ENCODE results near the gene BABAM2. TPM values are rescaled to one million over a fixed set of nuclear protein-coding genes. Genes with fewer than 3 reads are reported as not detected.
A peak's percentile ranks its signal among the peaks of the same experiment; 100 is the strongest.

The BABAM2 gene
- total RNA-seq, 1 donor from 2014 or later = 41.0 TPM

DNA sequence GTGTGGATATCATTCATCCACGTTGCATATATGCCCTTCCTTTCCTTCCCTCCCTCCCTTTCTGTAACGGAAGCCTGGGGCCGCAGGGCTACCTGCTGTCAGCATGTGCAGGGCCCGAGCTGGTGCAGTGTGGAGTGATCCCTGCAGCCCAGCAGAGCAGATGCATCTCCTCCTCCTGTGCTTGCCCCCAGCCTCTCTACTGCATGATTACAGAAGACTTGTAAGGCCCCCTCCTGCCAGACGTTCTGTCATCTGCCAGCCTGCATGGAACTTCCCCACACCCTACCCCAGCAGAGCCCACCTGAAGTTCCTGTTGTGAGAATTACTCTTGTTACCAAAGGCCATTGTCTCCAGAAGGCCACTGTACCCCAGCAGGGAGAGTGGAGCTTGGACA lies 434.6 kb downstream of the BABAM2 start:
- Histone ChIP-seq H3K4me3 (no peak overlapping the region), H3K9me3 (no peaks in the 10 kb centered on the region), H3K27me3 (no peaks in the 10 kb centered on the region), H3K27ac (peak overlapping the region; percentile 35), H3K4me1 (peaks cover 56% of the 10 kb centered on the region), H3K36me3 (no peaks in the 10 kb centered on the region)
- TF ChIP-seq POLR2A (IDR thresholded peaks at IDR 0.05) (no peak), POLR2AphosphoS5 (IDR thresholded peaks at IDR 0.05; ENCODE audit: insufficient read depth in 1 of 2, low read depth in 1 of 2) (no peak)
- TF ChIP-seq, protein P1, sequence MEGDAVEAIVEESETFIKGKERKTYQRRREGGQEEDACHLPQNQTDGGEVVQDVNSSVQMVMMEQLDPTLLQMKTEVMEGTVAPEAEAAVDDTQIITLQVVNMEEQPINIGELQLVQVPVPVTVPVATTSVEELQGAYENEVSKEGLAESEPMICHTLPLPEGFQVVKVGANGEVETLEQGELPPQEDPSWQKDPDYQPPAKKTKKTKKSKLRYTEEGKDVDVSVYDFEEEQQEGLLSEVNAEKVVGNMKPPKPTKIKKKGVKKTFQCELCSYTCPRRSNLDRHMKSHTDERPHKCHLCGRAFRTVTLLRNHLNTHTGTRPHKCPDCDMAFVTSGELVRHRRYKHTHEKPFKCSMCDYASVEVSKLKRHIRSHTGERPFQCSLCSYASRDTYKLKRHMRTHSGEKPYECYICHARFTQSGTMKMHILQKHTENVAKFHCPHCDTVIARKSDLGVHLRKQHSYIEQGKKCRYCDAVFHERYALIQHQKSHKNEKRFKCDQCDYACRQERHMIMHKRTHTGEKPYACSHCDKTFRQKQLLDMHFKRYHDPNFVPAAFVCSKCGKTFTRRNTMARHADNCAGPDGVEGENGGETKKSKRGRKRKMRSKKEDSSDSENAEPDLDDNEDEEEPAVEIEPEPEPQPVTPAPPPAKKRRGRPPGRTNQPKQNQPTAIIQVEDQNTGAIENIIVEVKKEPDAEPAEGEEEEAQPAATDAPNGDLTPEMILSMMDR (IDR thresholded peaks at IDR 0.05) = no peak
- intact Hi-C loops (cut with DNase I) = no loop called here
- DNase-seq (ENCODE audit: extremely low spot score in 2 of 2) = peak in 1 of 2 donors; percentile 61

DNA sequence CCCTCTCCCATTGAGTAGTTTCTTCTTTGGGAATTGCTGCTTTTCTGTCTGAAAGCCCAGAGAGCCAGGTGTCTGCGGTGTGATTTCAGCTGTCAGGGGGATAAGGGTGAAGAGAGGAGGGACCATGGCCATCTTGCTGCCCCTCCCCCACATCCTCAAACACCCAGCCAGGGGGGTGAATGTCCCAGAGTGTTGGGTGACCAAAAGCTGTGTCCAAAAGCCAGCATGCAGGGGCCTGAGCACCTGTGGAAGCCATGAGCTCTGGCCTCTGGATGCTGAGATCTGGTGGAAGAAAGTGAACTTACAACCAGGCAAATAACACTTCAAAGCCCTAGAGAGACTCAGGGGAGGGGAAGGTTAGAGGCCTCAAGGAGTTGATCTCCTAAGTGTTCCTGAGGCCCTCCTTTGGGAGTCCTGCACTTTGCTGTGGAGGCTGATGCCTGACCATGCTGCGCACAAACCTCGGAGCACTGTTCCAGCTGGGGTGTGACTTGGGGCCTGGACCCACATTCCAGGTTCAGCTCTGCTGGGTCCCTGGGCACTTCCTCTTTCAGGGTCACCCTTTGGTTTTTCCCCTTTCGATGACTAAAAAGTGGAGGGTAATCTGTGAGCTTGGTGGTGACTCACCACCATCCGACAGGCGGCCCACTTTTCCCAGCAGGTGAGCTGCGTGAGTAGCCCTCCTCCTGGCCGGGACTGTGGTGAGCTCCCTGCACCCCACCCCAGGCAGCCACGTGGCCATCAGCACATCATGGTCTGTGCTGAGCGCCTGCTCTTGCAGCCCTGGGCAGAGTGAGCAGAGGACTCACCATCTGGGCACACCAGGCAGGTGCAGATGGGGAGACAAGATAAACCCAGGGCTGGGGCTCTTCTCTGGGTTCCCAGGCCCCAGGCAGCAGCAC lies 435.3 kb downstream of the BABAM2 start:
- Histone ChIP-seq H3K27ac (peak overlapping the region; percentile 81), H3K4me1 (peaks cover 50% of the 10 kb centered on the region), H3K4me3 (no peak overlapping the region), H3K27me3 (no peaks in the 10 kb centered on the region), H3K9me3 (no peaks in the 10 kb centered on the region), H3K36me3 (no peaks in the 10 kb centered on the region)
- TF ChIP-seq POLR2AphosphoS5 (IDR thresholded peaks at IDR 0.05; ENCODE audit: insufficient read depth in 1 of 2, low read depth in 1 of 2) (no peak), POLR2A (IDR thresholded peaks at IDR 0.05) (no peak)
- intact Hi-C loops (cut with DNase I) = no loop called here
- DNase-seq (ENCODE audit: extremely low spot score in 2 of 2) = peak; percentile 82 to 83

DNA sequence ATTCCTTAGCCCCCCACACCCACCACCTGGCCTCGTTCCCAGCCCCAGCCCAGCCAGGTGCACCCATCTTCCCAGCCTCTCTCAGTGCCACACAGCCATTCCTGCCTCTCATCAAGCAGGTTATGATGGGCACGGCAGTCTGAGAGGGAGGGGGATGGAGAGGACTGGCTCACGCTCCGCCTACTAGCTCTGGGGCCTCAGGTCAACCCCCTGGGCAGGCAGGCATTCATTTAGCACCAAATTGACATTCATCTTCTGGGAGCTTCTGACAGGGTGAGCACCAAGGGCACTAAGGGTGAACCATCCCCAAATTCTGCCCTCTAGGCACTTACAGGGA lies 435.9 kb downstream of the BABAM2 start:
- DNase-seq (ENCODE audit: extremely low spot score in 2 of 2) = peak in 1 of 2 donors; percentile 82
- intact Hi-C loops (cut with DNase I) = no loop called here
- Histone ChIP-seq H3K9me3 (no peaks in the 10 kb centered on the region), H3K4me1 (peaks cover 50% of the 10 kb centered on the region), H3K27ac (peak overlapping the region; percentile 81), H3K4me3 (no peak overlapping the region), H3K27me3 (no peaks in the 10 kb centered on the region), H3K36me3 (no peaks in the 10 kb centered on the region)
- TF ChIP-seq POLR2A (IDR thresholded peaks at IDR 0.05) (no peak), POLR2AphosphoS5 (IDR thresholded peaks at IDR 0.05; ENCODE audit: insufficient read depth in 1 of 2, low read depth in 1 of 2) (no peak)
- TF ChIP-seq, protein P1 (IDR thresholded peaks at IDR 0.05) = no peak

DNA sequence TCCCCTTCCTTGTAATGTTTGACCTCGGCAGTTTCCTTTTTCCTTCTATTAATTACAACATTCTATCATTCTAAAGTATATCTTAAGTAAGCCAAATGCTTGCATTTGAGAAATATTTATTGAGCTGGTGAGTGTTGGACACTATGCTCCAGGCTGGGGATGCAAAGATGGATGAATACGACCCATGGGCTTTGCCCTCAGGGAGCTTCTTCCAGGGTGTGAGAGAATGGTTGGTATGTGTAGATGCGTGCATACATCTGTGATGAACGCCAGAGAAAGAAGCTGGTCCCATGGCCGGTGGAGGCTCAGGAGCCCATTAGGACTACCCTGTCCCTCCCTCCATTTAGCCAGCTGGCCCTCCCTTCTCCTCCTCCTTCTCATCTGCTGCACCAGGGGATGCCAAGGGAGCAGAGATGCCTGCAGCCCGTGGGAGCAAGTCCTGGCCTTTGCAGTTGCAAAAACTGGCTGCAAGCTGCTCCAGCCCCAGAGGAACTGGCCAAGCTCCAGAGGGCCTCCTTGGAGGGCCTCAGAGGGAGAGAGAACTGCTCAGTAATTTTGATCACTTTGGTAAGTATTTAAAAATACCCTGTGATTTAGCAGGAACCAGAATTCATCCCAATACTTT lies 436.5 kb downstream of the BABAM2 start:
- Histone ChIP-seq H3K27me3 (no peaks in the 10 kb centered on the region), H3K9me3 (no peaks in the 10 kb centered on the region), H3K4me1 (peaks cover 50% of the 10 kb centered on the region), H3K36me3 (no peaks in the 10 kb centered on the region), H3K27ac (peak overlapping the region; percentile 81), H3K4me3 (no peak overlapping the region)
- intact Hi-C loops (cut with DNase I) = no loop called here
- TF ChIP-seq, protein P1 (IDR thresholded peaks at IDR 0.05) = no peak
- no peak for TF ChIP-seq POLR2A (IDR thresholded peaks at IDR 0.05)
- TF ChIP-seq POLR2AphosphoS5 (IDR thresholded peaks at IDR 0.05; ENCODE audit: insufficient read depth in 1 of 2, low read depth in 1 of 2) = peak in 1 of 2 donors; percentile 11
- peak; percentile 61 to 81 for DNase-seq (ENCODE audit: extremely low spot score in 2 of 2)

DNA sequence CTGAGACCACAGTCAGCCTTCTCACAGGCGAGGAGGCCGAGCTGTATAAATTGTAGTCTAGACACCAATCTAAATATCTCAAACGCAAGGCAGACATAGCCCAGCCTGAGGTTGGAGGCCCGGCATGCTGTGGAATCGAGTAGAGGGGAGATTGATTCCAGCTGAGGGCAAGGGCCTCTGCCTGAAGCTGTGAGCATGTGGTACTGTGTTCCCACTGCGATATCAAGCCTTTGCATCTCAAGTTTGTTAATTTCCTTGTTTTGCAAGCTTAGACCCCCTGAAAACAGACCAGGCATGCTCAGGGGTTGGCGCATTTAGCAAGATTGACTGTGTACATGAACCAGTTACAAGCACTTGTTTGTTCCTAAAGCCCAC lies 437.0 kb downstream of the BABAM2 start:
- TF ChIP-seq, protein P1 (IDR thresholded peaks at IDR 0.05) = no peak
- TF ChIP-seq POLR2A (IDR thresholded peaks at IDR 0.05) (no peak), POLR2AphosphoS5 (IDR thresholded peaks at IDR 0.05; ENCODE audit: insufficient read depth in 1 of 2, low read depth in 1 of 2) (no peak)
- peak overlapping the region; percentile 81 for H3K27ac ChIP-seq
- no peak overlapping the region for H3K4me3 ChIP-seq
- intact Hi-C loops (cut with DNase I) = no loop called here
- H3K9me3 ChIP-seq = no peaks in the 10 kb centered on the region
- H3K27me3 ChIP-seq = no peaks in the 10 kb centered on the region
- H3K4me1 ChIP-seq = peaks cover 50% of the 10 kb centered on the region
- DNase-seq (ENCODE audit: extremely low spot score in 2 of 2) = peak in 1 of 2 donors; percentile 19
- H3K36me3 ChIP-seq = no peaks in the 10 kb centered on the region

Measured in vagina (tissue), 2 donors.